ENCODE measurements around the gene GATC. TPM values are rescaled to one million over a fixed set of nuclear protein-coding genes. Genes with fewer than 3 reads are reported as not detected.

GATC gene
- total and polyA plus RNA-seq, 3 donors from 2014 or later, result 10.8 to 20.9 (median 17.5) TPM

- H3K27me3 ChIP-seq, result no peaks in the 10 kb centered on the region
- H3K9me3 ChIP-seq, result no peaks in the 10 kb centered on the region
- H3K4me1 ChIP-seq, result peaks cover 26% of the 10 kb centered on the region
- intact Hi-C loops (cut with DNase I; ENCODE audit: low total_unique reads), result no loop called here
- H3K36me3 ChIP-seq (ENCODE audit: low read depth, missing control alignments), result no peaks in the 10 kb centered on the region
- no peak for DNase-seq
- H3K4me3 ChIP-seq, result no peak overlapping the region
- WGBS, 2 donors, result 70 to 76% methylated on average over 3 of the region's 3 CpGs
- no peak for TF ChIP-seq POLR2A (IDR thresholded peaks at IDR 0.05)
- H3K27ac ChIP-seq, result no peak overlapping the region
Measured at GRCh38 chr12:120498870-120499515, 52.7 kb downstream of the GATC start.

- no peaks in the 10 kb centered on the region for H3K9me3 ChIP-seq
- H3K27me3 ChIP-seq, result no peaks in the 10 kb centered on the region
- H3K36me3 ChIP-seq (ENCODE audit: low read depth, missing control alignments), result no peaks in the 10 kb centered on the region
- no peak overlapping the region for H3K27ac ChIP-seq
- no peak for DNase-seq
- no peak for TF ChIP-seq CTCF (IDR thresholded peaks at IDR 0.05)
- no peak for TF ChIP-seq POLR2A (IDR thresholded peaks at IDR 0.05)
- whole genome bisulfite sequencing, 2 donors, result 87 to 88% methylated on average over 1 of the region's 1 CpG
- peaks cover 19% of the 10 kb centered on the region for H3K4me1 ChIP-seq
- H3K4me3 ChIP-seq, result no peak overlapping the region
- intact Hi-C loops (cut with DNase I; ENCODE audit: low total_unique reads), result no loop called here
Measured at GRCh38 chr12:120500581-120500980, 54.3 kb downstream of the GATC start.

GRCh38 chr12:120504587-120504986, 58.3 kb downstream of the GATC start:
- no peaks in the 10 kb centered on the region for H3K36me3 ChIP-seq (ENCODE audit: low read depth, missing control alignments)

GRCh38 chr12:120508537-120508936, 62.3 kb downstream of the GATC start:
- no peaks in the 10 kb centered on the region for H3K36me3 ChIP-seq (ENCODE audit: low read depth, missing control alignments)
- TF ChIP-seq CTCF (IDR thresholded peaks at IDR 0.05), result no peak
- TF ChIP-seq POLR2A (IDR thresholded peaks at IDR 0.05), result no peak

More at GRCh38 chr12:120504587-120504986, 58.3 kb downstream of the GATC start:
- no peaks in the 10 kb centered on the region for H3K9me3 ChIP-seq
- H3K4me3 ChIP-seq, result no peak overlapping the region
- TF ChIP-seq POLR2A (IDR thresholded peaks at IDR 0.05), result no peak
- TF ChIP-seq CTCF (IDR thresholded peaks at IDR 0.05), result no peak
- no peak for DNase-seq
- H3K27ac ChIP-seq, result no peak overlapping the region
- intact Hi-C loops (cut with DNase I; ENCODE audit: low total_unique reads), result no loop called here
- no peaks in the 10 kb centered on the region for H3K4me1 ChIP-seq
- H3K27me3 ChIP-seq, result no peaks in the 10 kb centered on the region
- WGBS, 2 donors, result 76 to 78% methylated on average over 4 of the region's 4 CpGs

More at GRCh38 chr12:120508537-120508936, 62.3 kb downstream of the GATC start:
- intact Hi-C loops (cut with DNase I; ENCODE audit: low total_unique reads), result no loop called here
- no peak overlapping the region for H3K4me3 ChIP-seq
- H3K9me3 ChIP-seq, result no peaks in the 10 kb centered on the region
- H3K27me3 ChIP-seq, result no peaks in the 10 kb centered on the region
- no peaks in the 10 kb centered on the region for H3K4me1 ChIP-seq
- 90 to 94% methylated on average over 8 of the region's 8 CpGs for WGBS, 2 donors
- no peak overlapping the region for H3K27ac ChIP-seq
- no peak for DNase-seq

Small RNA genes within 50 kb of the gene (small RNA-seq; reads per million reads assigned to genes)
- gene RF00019, result 0 reads per million in 2 donors

Other genes with a start within 250 kb of the GATC start
- 1,000 to 10,000 TPM in 1 of 2 donors, 100 to 1,000 TPM in 1; 733 to 1,607 TPM for gene RPLP0, start 245.3 kb upstream of the GATC start, total RNA-seq
- gene RPLP0, start 245.3 kb upstream of the GATC start, polyA plus RNA-seq (ENCODE audit: insufficient read depth, low read depth, low replicate concordance), result 1,137 TPM
- gene PXN, start 180.7 kb upstream of the GATC start, total RNA-seq, result 10 to 100 TPM; 81.8 to 84.9 TPM
- gene PXN, start 180.7 kb upstream of the GATC start, polyA plus RNA-seq (ENCODE audit: insufficient read depth, low read depth, low replicate concordance), result 89.6 TPM
- under 1 TPM; under 0.01 TPM for gene RNU4-2, start 154.5 kb upstream of the GATC start, total RNA-seq
- gene RNU4-2, start 154.5 kb upstream of the GATC start, polyA plus RNA-seq (ENCODE audit: insufficient read depth, low read depth, low replicate concordance), result not detected
- gene RNU4-1, start 153.2 kb upstream of the GATC start, total RNA-seq, result under 1 TPM; under 0.01 TPM
- gene RNU4-1, start 153.2 kb upstream of the GATC start, polyA plus RNA-seq (ENCODE audit: insufficient read depth, low read depth, low replicate concordance), result not detected
- 1 to 10 TPM; 3.3 to 5.0 TPM for gene SIRT4, start 144.1 kb upstream of the GATC start, total RNA-seq
- 10.0 TPM for gene SIRT4, start 144.1 kb upstream of the GATC start, polyA plus RNA-seq (ENCODE audit: insufficient read depth, low read depth, low replicate concordance)
- under 1 TPM in 1 of 2 donors, not detected in 1; 0.94 TPM for gene PLA2G1B, start 118.7 kb upstream of the GATC start, total RNA-seq
- gene PLA2G1B, start 118.7 kb upstream of the GATC start, polyA plus RNA-seq (ENCODE audit: insufficient read depth, low read depth, low replicate concordance), result 3.6 TPM
- gene MSI1, start 77.3 kb upstream of the GATC start, total RNA-seq, result 10 to 100 TPM in 1 of 2 donors, 1 to 10 TPM in 1; 7.4 to 14.8 TPM
- 25.1 TPM for gene MSI1, start 77.3 kb upstream of the GATC start, polyA plus RNA-seq (ENCODE audit: insufficient read depth, low read depth, low replicate concordance)
- gene COX6A1, start 8.3 kb upstream of the GATC start, total RNA-seq, result 100 to 1,000 TPM; 549 to 563 TPM
- gene COX6A1, start 8.3 kb upstream of the GATC start, polyA plus RNA-seq (ENCODE audit: insufficient read depth, low read depth, low replicate concordance), result 485 TPM
- 10 to 100 TPM; 13.9 to 15.7 TPM for gene TRIAP1, start 60 bp upstream of the GATC start, total RNA-seq
- gene TRIAP1, start 60 bp upstream of the GATC start, polyA plus RNA-seq (ENCODE audit: insufficient read depth, low read depth, low replicate concordance), result 20.0 TPM
- gene SRSF9, start 23.3 kb downstream of the GATC start, total RNA-seq, result 100 to 1,000 TPM; 199 to 238 TPM
- gene SRSF9, start 23.3 kb downstream of the GATC start, polyA plus RNA-seq (ENCODE audit: insufficient read depth, low read depth, low replicate concordance), result 202 TPM
- gene DYNLL1, start 49.7 kb downstream of the GATC start, total RNA-seq, result 100 to 1,000 TPM; 404 to 461 TPM
- 725 TPM for gene DYNLL1, start 49.7 kb downstream of the GATC start, polyA plus RNA-seq (ENCODE audit: insufficient read depth, low read depth, low replicate concordance)
- gene COQ5, start 82.7 kb downstream of the GATC start, total RNA-seq, result 10 to 100 TPM; 31.3 to 37.4 TPM
- 51.0 TPM for gene COQ5, start 82.7 kb downstream of the GATC start, polyA plus RNA-seq (ENCODE audit: insufficient read depth, low read depth, low replicate concordance)
- gene RNF10, start 87.9 kb downstream of the GATC start, total RNA-seq, result 100 to 1,000 TPM; 307 to 370 TPM
- 340 TPM for gene RNF10, start 87.9 kb downstream of the GATC start, polyA plus RNA-seq (ENCODE audit: insufficient read depth, low read depth, low replicate concordance)
- gene POP5, start 135.0 kb downstream of the GATC start, total RNA-seq, result 10 to 100 TPM; 36.7 to 37.8 TPM
- 28.1 TPM for gene POP5, start 135.0 kb downstream of the GATC start, polyA plus RNA-seq (ENCODE audit: insufficient read depth, low read depth, low replicate concordance)
- gene CABP1, start 194.2 kb downstream of the GATC start, total RNA-seq, result 1 to 10 TPM; 2.4 to 3.9 TPM
- 1.8 TPM for gene CABP1, start 194.2 kb downstream of the GATC start, polyA plus RNA-seq (ENCODE audit: insufficient read depth, low read depth, low replicate concordance)
- 100 to 1,000 TPM in 1 of 2 donors, 10 to 100 TPM in 1; 93.2 to 104 TPM for gene MLEC, start 240.7 kb downstream of the GATC start, total RNA-seq
- gene MLEC, start 240.7 kb downstream of the GATC start, polyA plus RNA-seq (ENCODE audit: insufficient read depth, low read depth, low replicate concordance), result 130 TPM